SK-N-SH (cell line): ENCODE data around the gene SPAG8. TPM values are rescaled to one million over a fixed set of nuclear protein-coding genes. Genes with fewer than 3 reads are reported as not detected.

Experiments
- CTCF ChIA-PET: fragments of 300-600, 350-600 bp; formaldehyde crosslinking; extraction: SDS; loops from one replicate; lab custom pipeline; 2021; lab: Yijun Ruan, JAX
- POLR2A ChIA-PET: fragments of 350-600 bp; sonication (Branson Sonifier 250); formaldehyde crosslinking; extraction: SDS; loops from one replicate; lab custom pipeline; 2020; ENCODE audit warnings: antibody characterized with exemption, inconsistent platforms; lab: Yijun Ruan, JAX
- DNase-seq: peaks from one replicate; pipeline ENCODE4 v3.0.0; 2012
- H2AFZ ChIP-seq: fragments of 200-600 bp; sonication (generic); 2 replicates; pipeline ENCODE4 v1.8.1; 2016; ENCODE audit warnings: antibody characterized with exemption, mild to moderate bottlenecking, low read depth
- H3F3A ChIP-seq: fragments of 200-600 bp; sonication (generic); replicated peaks from 2 replicates; pipeline ENCODE3; 2016; ENCODE audit warnings: antibody characterized with exemption, mild to moderate bottlenecking; ENCODE audit not compliant: insufficient read depth
- H3K27ac ChIP-seq, 2 experiments: fragments of 200-500 bp in 1 of 2; fragments of 200-600 bp in 1 of 2; sonication (Bioruptor generic) in 1 of 2; sonication (generic), shearing (Covaris generic) in 1 of 2; 2 replicates each; pipeline versions ENCODE4 v1.5.1 to v1.6.1; 2014 to 2016; ENCODE audit warnings: low read depth in 2 of 2, inconsistent platforms in 1 of 2, low read length in 1 of 2, mild to moderate bottlenecking in 1 of 2, mixed read lengths in 1 of 2
- H3K27me3 ChIP-seq: fragments of 200-600 bp; sonication (generic), shearing (Covaris generic); 2 replicates; pipeline ENCODE4 v1.6.1; 2016; ENCODE audit warnings: mixed run types; ENCODE audit not compliant: insufficient read depth
- H3K36me3 ChIP-seq, 2 experiments: fragments of 200-500 bp in 1 of 2; fragments of 200-600 bp in 1 of 2; sonication (Bioruptor generic) in 1 of 2; sonication (generic) in 1 of 2; replicated peaks in 1 of 2; 2 replicates each; pipeline versions ENCODE3 to v1.5.1; 2014 to 2016; ENCODE audit warnings: low read length in 1 of 2, mild to moderate bottlenecking in 1 of 2; ENCODE audit not compliant: insufficient read depth in 2 of 2, control insufficient read depth in 1 of 2
- H3K4me1 ChIP-seq, 2 experiments: fragments of 200-500 bp in 1 of 2; fragments of 200-600 bp in 1 of 2; sonication (Bioruptor generic) in 1 of 2; sonication (generic), shearing (Covaris generic) in 1 of 2; 2 replicates each; pipeline versions ENCODE4 v1.5.1 to v1.6.1; 2014 to 2016; ENCODE audit warnings: low read depth in 1 of 2, low read length in 1 of 2, mixed run types in 1 of 2; ENCODE audit not compliant: insufficient read depth in 2 of 2, control insufficient read depth in 1 of 2
- H3K4me2 ChIP-seq: fragments of 200-600 bp; sonication (generic), shearing (Covaris generic); 2 replicates; pipeline ENCODE4 v1.6.1; 2017; ENCODE audit warnings: mixed run types
- H3K4me3 ChIP-seq, 2 experiments: fragments of 200-500 bp in 1 of 2; fragments of 200-600 bp in 1 of 2; sonication (Bioruptor generic) in 1 of 2; sonication (generic), shearing (Covaris generic) in 1 of 2; 2 replicates each; pipeline versions ENCODE4 v1.5.1 to v1.8.1; 2014 to 2016; ENCODE audit warnings: low read depth in 2 of 2, inconsistent platforms in 1 of 2, low read length in 1 of 2, mild to moderate bottlenecking in 1 of 2, mixed read lengths in 1 of 2, moderate library complexity in 1 of 2
- H3K79me2 ChIP-seq: fragments of 200-600 bp; sonication (generic); 2 replicates; pipeline ENCODE4 v1.8.1; 2017; ENCODE audit warnings: mild to moderate bottlenecking; ENCODE audit not compliant: insufficient read depth
- H3K9ac ChIP-seq: fragments of 200-600 bp; sonication (generic); 2 replicates; pipeline ENCODE4 v1.6.1; 2017; ENCODE audit warnings: mixed run types
- H3K9me2 ChIP-seq: fragments of 200-600 bp; sonication (generic); 2 replicates; pipeline ENCODE4 v1.6.1; 2017; ENCODE audit warnings: mixed run types
- H3K9me3 ChIP-seq: fragments of 200-600 bp; sonication (generic); 2 replicates; pipeline ENCODE4 v1.6.1; 2017; ENCODE audit warnings: mixed run types, mild to moderate bottlenecking, moderate library complexity
- H4K20me1 ChIP-seq: fragments of 200-600 bp; sonication (generic); 2 replicates; pipeline ENCODE4 v1.6.1; 2017; ENCODE audit warnings: mild to moderate bottlenecking, mixed run types; ENCODE audit not compliant: insufficient read depth
- EZH2phosphoT487 ChIP-seq: fragments of 200-600 bp; sonication (generic); IDR thresholded peaks from 2 replicates; pipeline ENCODE4 v1.6.1; 2017; ENCODE audit warnings: low read depth, mixed run types, mild to moderate bottlenecking, antibody characterized with exemption, moderate library complexity, borderline replicate concordance
- FOSL2 ChIP-seq: IDR thresholded peaks from 2 replicates; pipeline ENCODE4 v1.4.0; 2012; ENCODE audit warnings: low read depth, mild to moderate bottlenecking, moderate library complexity, borderline replicate concordance
- GATA2 ChIP-seq: sonication (generic); formaldehyde crosslinking; IDR thresholded peaks from 2 replicates; pipeline ENCODE4 v1.5.0; 2020; ENCODE audit warnings: mild to moderate bottlenecking, missing genetic modification reagents
- JUND ChIP-seq: IDR thresholded peaks from 2 replicates; pipeline ENCODE4 v1.4.0; 2012
- MEF2A ChIP-seq: IDR thresholded peaks from 2 replicates; pipeline ENCODE4 v1.4.0; 2012; ENCODE audit warnings: low read depth, borderline replicate concordance
- NFIC ChIP-seq: IDR thresholded peaks from 2 replicates; pipeline ENCODE4 v1.4.0; 2012; ENCODE audit warnings: borderline replicate concordance
- NRF1 ChIP-seq: IDR thresholded peaks from 2 replicates; pipeline ENCODE4 v1.6.1; 2012; ENCODE audit warnings: low read depth, mild to moderate bottlenecking, low read length
- POLR2AphosphoS5 ChIP-seq: IDR thresholded peaks from 2 replicates; pipeline ENCODE4 v1.6.1; 2012; ENCODE audit warnings: low read depth, low read length
- TCF12 ChIP-seq: IDR thresholded peaks from 2 replicates; pipeline ENCODE4 v1.4.0; 2012
- YY1 ChIP-seq: IDR thresholded peaks from 2 replicates; pipeline ENCODE4 v1.4.0; 2012; ENCODE audit warnings: low read depth, mild to moderate bottlenecking
- WGBS: methylation state at CpG from one replicate; pipeline ENCODE4 v1.1.6; 2017; ENCODE audit warnings: low lambda C conversion rate; 5-methylcytosine and 5-hydroxymethylcytosine counted together
- polyA plus RNA-seq, 3 experiments: library from polyadenylated mRNA; depleted of rRNA; stranded (reverse); fragments of >200 nt; gene quantifications; 2 replicates each; pipeline ENCODE4 v1.2.3, GENCODE V29; 2012
- TF ChIP-seq, protein P1 (sequence below): fragments of 150-350 bp; IDR thresholded peaks from 2 replicates; pipeline ENCODE4 v1.6.1; 2016; ENCODE audit warnings: mild to moderate bottlenecking, low read depth, low read length
- TF ChIP-seq, protein P2 (sequence below): fragments of 200-600 bp; sonication (generic); IDR thresholded peaks from 2 replicates; pipeline ENCODE4 v1.6.1; 2017; ENCODE audit warnings: antibody characterized with exemption, mild to moderate bottlenecking, moderate library complexity
- TF ChIP-seq, protein P3 (sequence below): IDR thresholded peaks from 2 replicates; pipeline ENCODE4 v1.4.0; 2012; ENCODE audit warnings: low read depth
- TF ChIP-seq, protein P4 (sequence below): IDR thresholded peaks from 2 replicates; pipeline ENCODE4 v1.4.0; 2012; ENCODE audit warnings: low read depth, borderline replicate concordance

SPAG8 gene
- polyA plus RNA-seq, 1 of the 3 experiments (the other 2 are of a cell fraction) = 1.5 TPM

DNA sequence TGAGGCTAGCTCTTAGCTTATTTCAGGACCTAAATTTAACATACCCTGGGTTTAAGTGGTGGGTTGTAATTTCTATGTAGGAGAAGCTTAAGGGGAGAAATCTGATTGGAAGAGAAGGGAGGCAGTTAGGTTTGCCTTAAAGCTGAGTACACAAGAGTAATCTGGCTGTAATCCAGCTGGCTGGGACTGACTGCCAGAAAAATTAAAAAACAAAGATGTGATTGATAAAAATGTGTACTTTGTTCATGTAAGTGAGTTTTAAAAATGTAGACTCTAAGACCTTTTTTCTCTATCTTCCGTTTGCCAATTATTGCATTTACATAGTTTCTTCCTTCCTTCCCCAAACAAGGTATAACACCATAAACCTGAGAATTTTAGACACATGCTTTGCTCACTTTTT lies 40.5 kb downstream of the SPAG8 start:
- H3K27ac ChIP-seq = no peak overlapping the region
- TF ChIP-seq, protein P1, sequence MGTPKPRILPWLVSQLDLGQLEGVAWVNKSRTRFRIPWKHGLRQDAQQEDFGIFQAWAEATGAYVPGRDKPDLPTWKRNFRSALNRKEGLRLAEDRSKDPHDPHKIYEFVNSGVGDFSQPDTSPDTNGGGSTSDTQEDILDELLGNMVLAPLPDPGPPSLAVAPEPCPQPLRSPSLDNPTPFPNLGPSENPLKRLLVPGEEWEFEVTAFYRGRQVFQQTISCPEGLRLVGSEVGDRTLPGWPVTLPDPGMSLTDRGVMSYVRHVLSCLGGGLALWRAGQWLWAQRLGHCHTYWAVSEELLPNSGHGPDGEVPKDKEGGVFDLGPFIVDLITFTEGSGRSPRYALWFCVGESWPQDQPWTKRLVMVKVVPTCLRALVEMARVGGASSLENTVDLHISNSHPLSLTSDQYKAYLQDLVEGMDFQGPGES = no peak
- TF ChIP-seq NFIC (peak; percentile 54), GATA2 (CRISPR knock-in tag) (0 out of 2 replicates have a peak, but pooled peaks have one; percentile 14)
- ChIA-PET POLR2A (interaction anchor here (0.9 kb wide), 1 partner anchor 15 kb away, joined by 5 read pairs; no protein-coding TSS in a partner anchor), CTCF (interaction anchor here (0.9 to 4.4 kb wide), 6 partner anchors 11 to 174 kb away, joined by 3 to 26 read pairs (median 4); partner anchors contain the start of gene HINT2)
- no peaks in the 10 kb centered on the region for H4K20me1 ChIP-seq
- H3K4me1 ChIP-seq = peaks cover 5 to 11% of the 10 kb centered on the region in 2 experiments; a peak in 3 of 4 replicates
- no peak overlapping the region for H3K4me2 ChIP-seq
- H3K4me3 ChIP-seq = no peak overlapping the region
- no peaks in the 10 kb centered on the region for H3K79me2 ChIP-seq
- DNase-seq = no peak
- H3K36me3 ChIP-seq = no peaks in the 10 kb centered on the region
- no peak overlapping the region for H2AFZ ChIP-seq
- no peaks in the 10 kb centered on the region for H3K27me3 ChIP-seq
- H3K9me2 ChIP-seq = no peaks in the 10 kb centered on the region
- no peak overlapping the region for H3K9ac ChIP-seq
- no peaks in the 10 kb centered on the region for H3K9me3 ChIP-seq
- no peaks in the 10 kb centered on the region for H3F3A ChIP-seq
- 87% methylated on average over 1 of the region's 1 CpG for WGBS

DNA sequence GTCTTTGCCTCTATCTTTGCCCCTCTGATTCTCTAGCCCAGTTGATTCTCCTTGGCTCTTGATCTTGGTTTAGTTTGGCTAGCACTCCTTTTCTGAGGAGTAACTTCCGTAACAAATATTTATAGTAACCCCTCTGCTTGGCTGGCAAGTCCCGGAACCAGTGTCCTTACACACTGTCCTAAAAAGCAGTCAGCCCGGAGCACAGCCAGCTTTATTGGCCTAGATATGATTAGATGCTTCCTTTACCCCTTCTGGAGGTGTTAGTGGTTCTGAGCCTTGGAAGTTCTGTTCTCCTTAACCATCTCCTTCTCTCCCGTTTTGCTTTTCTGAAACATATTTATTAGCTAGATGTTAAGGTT lies 41.0 kb downstream of the SPAG8 start:
- H3K4me2 ChIP-seq = no peak overlapping the region; the same call in 1 of the 2 replicates
- no peak overlapping the region for H3K27ac ChIP-seq
- no peak overlapping the region for H3K4me3 ChIP-seq
- H3F3A ChIP-seq = no peaks in the 10 kb centered on the region
- H3K36me3 ChIP-seq = no peaks in the 10 kb centered on the region
- TF ChIP-seq MEF2A (no peak), POLR2AphosphoS5 (no peak), NRF1 (no peak), GATA2 (CRISPR knock-in tag) (no peak), JUND (no peak), FOSL2 (no peak), YY1 (no peak), TCF12 (no peak), EZH2phosphoT487 (no peak)
- TF ChIP-seq, protein P2, sequence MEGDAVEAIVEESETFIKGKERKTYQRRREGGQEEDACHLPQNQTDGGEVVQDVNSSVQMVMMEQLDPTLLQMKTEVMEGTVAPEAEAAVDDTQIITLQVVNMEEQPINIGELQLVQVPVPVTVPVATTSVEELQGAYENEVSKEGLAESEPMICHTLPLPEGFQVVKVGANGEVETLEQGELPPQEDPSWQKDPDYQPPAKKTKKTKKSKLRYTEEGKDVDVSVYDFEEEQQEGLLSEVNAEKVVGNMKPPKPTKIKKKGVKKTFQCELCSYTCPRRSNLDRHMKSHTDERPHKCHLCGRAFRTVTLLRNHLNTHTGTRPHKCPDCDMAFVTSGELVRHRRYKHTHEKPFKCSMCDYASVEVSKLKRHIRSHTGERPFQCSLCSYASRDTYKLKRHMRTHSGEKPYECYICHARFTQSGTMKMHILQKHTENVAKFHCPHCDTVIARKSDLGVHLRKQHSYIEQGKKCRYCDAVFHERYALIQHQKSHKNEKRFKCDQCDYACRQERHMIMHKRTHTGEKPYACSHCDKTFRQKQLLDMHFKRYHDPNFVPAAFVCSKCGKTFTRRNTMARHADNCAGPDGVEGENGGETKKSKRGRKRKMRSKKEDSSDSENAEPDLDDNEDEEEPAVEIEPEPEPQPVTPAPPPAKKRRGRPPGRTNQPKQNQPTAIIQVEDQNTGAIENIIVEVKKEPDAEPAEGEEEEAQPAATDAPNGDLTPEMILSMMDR = no peak
- TF ChIP-seq, protein P3, sequence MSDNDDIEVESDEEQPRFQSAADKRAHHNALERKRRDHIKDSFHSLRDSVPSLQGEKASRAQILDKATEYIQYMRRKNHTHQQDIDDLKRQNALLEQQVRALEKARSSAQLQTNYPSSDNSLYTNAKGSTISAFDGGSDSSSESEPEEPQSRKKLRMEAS = no peak
- TF ChIP-seq, protein P4, sequence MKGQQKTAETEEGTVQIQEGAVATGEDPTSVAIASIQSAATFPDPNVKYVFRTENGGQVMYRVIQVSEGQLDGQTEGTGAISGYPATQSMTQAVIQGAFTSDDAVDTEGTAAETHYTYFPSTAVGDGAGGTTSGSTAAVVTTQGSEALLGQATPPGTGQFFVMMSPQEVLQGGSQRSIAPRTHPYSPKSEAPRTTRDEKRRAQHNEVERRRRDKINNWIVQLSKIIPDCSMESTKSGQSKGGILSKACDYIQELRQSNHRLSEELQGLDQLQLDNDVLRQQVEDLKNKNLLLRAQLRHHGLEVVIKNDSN = no peak
- H3K9ac ChIP-seq = no peak overlapping the region
- POLR2A ChIA-PET = interaction anchor here (0.9 kb wide), 1 partner anchor 14 kb away, joined by 5 read pairs; no protein-coding TSS in a partner anchor
- no peaks in the 10 kb centered on the region for H3K9me3 ChIP-seq
- 58% methylated on average over 4 of the region's 4 CpGs for WGBS
- H2AFZ ChIP-seq = no peak overlapping the region
- no peaks in the 10 kb centered on the region for H4K20me1 ChIP-seq
- peaks cover 5 to 11% of the 10 kb centered on the region in 2 experiments; a peak in 3 of 4 replicates for H3K4me1 ChIP-seq
- H3K27me3 ChIP-seq = no peaks in the 10 kb centered on the region
- H3K79me2 ChIP-seq = no peaks in the 10 kb centered on the region
- no peaks in the 10 kb centered on the region for H3K9me2 ChIP-seq
- CTCF ChIA-PET = interaction anchor here (0.9 to 4.4 kb wide), 7 partner anchors 11 to 174 kb away, joined by 3 to 26 read pairs (median 4); partner anchors contain the start of gene HINT2
- no peak for DNase-seq
